ENCODE results near the gene MRPL1.
"Not testable (repeated sequence)": the region's sequence is repeated elsewhere in the genome, so short reads cannot be mapped to it uniquely, and the experiment has no call there.

The MRPL1 gene

GRCh38 chr4:77930876-77931275, 68.2 kb downstream of the MRPL1 start:
- no peak overlapping the region for H3K27ac ChIP-seq
- DNase-seq (ENCODE audit: low spot score) = no peak
- POLR2A ChIA-PET (ENCODE audit: low non-redundant PET) = no interaction called here
- CTCF ChIA-PET = no interaction called here
- TF ChIP-seq CTCF (conservative IDR thresholded peaks at IDR 0.05; ENCODE audit: low read depth) = no peak

DNA sequence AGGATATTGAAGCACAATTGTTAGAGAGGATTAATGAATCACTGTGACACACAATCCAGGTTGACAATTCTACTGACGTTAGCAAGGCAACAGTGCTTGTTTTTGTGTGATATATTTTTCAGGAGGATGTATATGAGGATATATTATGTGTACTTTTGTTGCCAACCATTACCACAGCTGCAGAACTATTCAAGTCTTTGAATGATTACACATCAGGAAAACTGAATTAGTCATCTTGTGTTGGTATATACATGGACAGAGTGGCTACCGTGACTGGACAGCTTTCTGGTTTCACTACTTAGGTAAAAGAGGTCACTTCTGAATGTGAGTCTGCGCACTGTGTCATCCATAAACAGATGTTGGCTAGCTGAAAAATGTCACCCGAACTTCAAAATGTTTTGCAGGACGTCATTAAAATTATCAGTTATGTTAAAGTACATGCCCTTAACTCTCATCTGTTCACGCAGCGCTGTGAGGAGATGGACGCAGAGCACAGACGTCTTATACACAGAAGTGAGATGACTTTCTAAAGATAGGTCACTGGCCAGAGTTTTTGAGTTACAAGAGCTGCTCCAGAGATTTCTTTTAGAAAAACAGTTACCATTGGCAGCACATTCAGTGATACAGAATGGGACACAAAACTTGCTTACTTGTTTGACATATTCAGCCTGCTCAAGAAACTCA, 69.0 kb downstream of the MRPL1 start:
- POLR2A ChIA-PET (ENCODE audit: low non-redundant PET) = no interaction called here
- CTCF ChIA-PET = interaction anchor here (1.6 kb wide), 1 partner anchor 9 kb away, joined by 3 read pairs; no protein-coding TSS in a partner anchor
- DNase-seq (ENCODE audit: low spot score) = peak; percentile 23
- TF ChIP-seq CTCF (conservative IDR thresholded peaks at IDR 0.05; ENCODE audit: low read depth) = no peak
- no peak overlapping the region for H3K27ac ChIP-seq

- POLR2A ChIA-PET (ENCODE audit: low non-redundant PET) = no interaction called here
These were observed 75.9 kb downstream of the MRPL1 start for GRCh38 chr4:77938560-77938959.

DNA sequence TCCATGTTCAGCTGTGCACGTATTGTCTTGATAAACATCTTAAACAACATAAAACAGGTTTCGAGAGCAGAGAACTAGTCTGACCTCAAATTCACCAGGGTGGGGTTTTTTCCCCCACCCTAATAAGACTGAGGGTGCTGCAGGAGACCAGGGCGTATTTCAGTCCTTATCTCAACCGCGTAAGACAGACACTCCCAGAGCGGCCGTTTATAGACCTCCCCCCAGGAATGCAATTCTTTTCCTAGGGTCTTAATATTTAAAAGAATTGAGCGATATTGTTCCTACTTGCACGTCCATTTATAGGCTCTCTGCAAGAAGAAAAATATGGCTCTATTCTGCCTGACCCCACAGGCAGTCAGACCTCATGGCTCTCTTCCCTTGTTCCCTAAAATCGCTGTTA, 83.3 kb downstream of the MRPL1 start:
- DNase-seq (ENCODE audit: low spot score); H3K27ac ChIP-seq; CTCF ChIA-PET; POLR2A ChIA-PET (ENCODE audit: low non-redundant PET): not testable (repeated sequence)

More at GRCh38 chr4:77938560-77938959, 75.9 kb downstream of the MRPL1 start:
- no peak for DNase-seq (ENCODE audit: low spot score)
- H3K27ac ChIP-seq = no peak overlapping the region
- TF ChIP-seq CTCF (conservative IDR thresholded peaks at IDR 0.05; ENCODE audit: low read depth) = no peak
- CTCF ChIA-PET = interaction anchor here (0.6 to 0.7 kb wide), 3 partner anchors 25 to 256 kb away, joined by 3 to 4 read pairs (median 4); no protein-coding TSS in a partner anchor

DNA sequence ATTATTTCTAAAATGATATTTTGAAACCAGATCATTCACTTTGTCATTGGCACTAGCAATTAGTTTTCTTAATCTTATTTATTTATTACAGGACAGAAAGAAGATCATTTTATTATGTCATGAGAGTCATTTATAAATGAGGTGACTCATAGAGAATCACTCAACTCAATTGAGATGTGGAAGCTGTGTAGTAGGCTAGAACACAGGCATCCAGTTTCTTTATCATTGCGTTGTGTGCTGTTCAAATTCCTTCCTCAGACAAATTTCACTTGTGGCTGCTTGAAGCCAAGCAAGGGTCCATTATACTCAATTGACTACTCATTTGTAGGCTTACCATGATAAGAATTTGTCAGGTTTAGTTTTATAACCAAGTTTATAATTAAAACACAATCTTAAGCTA, 87.6 kb downstream of the MRPL1 start:
- no peak for TF ChIP-seq CTCF (conservative IDR thresholded peaks at IDR 0.05; ENCODE audit: low read depth)
- H3K27ac ChIP-seq = no peak overlapping the region
- no peak for DNase-seq (ENCODE audit: low spot score)
- ChIA-PET POLR2A (ENCODE audit: low non-redundant PET) (no interaction called here), CTCF (no interaction called here)

DNA sequence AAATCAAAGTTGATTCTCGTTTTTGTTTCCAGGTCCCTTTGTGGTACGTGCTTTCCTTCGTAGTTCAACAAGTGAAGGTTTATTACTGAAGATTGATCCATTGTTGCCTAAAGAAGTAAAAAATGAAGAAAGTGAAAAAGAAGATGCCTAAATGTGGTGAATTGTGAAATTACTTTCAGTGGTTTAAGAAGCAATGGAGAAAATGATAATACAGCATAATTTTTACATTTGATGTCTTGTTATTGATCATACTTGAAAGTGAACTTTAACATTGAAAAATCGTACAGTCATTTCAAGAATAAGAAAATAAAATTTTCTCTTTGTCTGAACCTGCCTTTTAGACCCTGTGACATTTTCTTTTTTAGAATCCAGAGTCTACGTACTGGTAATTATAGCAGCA, 89.8 kb downstream of the MRPL1 start:
- no peak for DNase-seq (ENCODE audit: low spot score)
- CTCF ChIA-PET = interaction anchor here (0.6 to 0.7 kb wide), 2 partner anchors 15 to 513 kb away, joined by 3 to 5 read pairs; no protein-coding TSS in a partner anchor
- POLR2A ChIA-PET (ENCODE audit: low non-redundant PET) = no interaction called here
- H3K27ac ChIP-seq = no peak overlapping the region
- TF ChIP-seq CTCF (conservative IDR thresholded peaks at IDR 0.05; ENCODE audit: low read depth) = no peak

- CTCF ChIA-PET = no interaction called here
- TF ChIP-seq CTCF (conservative IDR thresholded peaks at IDR 0.05; ENCODE audit: low read depth) = no peak
- no peak overlapping the region for H3K27ac ChIP-seq
- no peak for DNase-seq (ENCODE audit: low spot score)
- POLR2A ChIA-PET (ENCODE audit: low non-redundant PET) = no interaction called here
These were observed 92.1 kb downstream of the MRPL1 start for GRCh38 chr4:77954690-77955089.
